Measurements from ENCODE around the gene MAGI1.
"Not testable (repeated sequence)": the region's sequence is repeated elsewhere in the genome, so short reads cannot be mapped to it uniquely, and the experiment has no call there.

Gene MAGI1

DNA sequence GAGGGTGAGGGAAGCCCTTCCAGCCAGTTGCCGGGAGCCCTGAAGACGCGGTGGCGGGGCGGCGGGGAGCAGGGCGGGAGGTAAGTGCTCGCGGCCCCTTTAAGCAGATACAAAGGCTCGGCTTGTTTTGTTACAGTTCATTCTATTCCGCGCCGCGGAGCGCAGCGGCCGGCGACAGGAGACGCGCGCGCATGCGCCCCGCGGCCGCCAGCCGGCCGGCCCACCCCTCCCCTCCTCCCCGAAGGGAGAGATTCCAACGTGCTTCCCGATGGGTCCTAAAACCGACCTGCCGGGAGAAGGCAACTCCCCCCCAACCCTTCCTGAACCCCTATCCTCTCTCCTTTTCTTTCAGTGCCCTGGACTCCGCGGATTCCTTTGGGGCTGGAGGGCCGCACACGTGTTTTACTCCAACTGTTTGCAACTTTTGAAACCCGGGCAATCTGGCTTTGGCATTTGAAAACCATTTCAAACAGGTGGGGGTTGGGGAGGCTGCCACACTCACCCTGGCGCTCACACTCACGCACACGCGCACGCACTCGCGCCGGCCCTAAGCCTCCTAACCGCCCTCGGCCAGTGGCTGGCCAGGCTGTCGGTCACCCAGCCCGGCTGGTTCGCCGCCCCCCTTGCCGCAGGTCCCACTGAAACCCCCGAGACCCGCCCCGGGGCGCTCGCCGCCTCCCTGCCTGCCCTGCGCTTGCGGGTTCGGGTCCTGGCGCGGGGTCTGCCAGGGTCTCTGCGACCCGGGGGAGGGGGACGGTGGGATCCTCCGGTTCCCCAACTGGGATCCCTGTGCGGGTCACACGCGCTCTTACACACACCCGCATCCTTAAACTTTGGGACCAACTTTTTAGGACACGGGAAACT lies at the start of gene MAGI1:
MAGI1 (minus strand) TSS at position 193 of the 864 bp plus-strand sequence. CDS start 610 bp downstream, outside the sequence.
- no peak for DNase-seq

DNA sequence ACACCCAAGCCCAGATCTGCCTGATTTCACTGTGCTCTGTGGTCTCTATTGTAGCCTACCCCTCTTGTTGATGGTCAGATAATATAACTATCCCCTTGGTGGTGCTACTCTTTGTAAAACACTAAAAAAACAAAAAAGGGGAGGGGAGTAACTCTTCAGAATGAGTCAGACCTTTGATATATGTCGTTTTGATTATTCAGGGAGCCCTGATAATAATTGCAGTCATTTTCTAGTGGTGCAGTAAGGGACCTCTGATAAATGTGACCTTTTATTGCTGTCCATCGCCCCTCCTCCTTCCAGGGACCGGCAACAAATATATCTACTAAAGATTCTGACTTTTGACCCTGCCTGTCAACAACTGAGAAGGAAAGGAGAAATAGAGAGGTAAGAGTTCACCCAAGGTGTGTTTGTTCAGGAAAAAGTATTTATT lies 45.1 kb upstream of the MAGI1 start:
- no peak for DNase-seq

DNA sequence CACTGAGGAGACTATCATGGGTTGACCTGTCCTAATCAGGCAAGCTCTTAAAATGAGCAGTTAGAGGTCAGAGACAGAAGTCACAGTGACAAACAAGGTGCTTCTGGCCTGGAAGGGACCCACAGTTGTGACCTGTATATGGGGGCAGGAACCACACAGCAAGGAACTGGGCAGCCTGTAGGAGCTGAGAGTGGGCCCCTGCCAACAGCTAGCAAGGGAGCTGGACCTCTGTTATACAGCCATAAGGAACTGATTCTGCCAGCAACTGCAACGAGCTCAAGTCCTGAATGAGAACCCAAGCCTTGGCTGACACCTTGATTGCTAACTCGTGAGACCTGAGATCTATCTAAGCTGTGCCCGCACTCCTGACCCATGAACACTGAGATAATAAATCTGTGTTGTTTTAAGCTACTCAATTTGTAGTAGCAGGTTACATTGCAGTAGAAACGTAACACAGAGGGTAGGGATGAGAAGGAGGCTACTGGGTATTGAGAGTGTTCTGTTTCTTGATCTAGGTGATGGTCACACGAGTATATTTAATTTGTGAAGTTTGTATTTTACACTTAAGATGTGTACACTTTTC lies 44.5 kb upstream of the MAGI1 start:
- no peak for DNase-seq

DNA sequence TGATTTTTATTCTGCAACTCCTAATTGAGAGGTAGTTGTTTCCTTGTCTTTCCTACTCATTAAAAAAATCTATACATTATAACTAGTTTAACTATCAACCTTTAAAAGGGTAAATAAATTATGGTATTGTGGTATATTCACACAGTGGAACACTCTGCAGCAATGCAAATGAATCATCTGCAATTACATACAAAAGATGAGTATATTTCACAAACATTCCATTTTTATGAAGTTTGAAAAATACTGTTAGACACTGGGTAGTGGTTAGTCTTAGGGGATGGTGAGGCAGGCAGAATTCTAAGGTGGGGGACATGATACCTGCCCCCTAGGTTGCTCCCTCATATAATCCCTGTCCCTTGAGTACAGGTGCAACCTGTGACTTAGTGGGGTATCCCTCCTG lies 44.0 kb upstream of the MAGI1 start:
- DNase-seq = no peak

DNA sequence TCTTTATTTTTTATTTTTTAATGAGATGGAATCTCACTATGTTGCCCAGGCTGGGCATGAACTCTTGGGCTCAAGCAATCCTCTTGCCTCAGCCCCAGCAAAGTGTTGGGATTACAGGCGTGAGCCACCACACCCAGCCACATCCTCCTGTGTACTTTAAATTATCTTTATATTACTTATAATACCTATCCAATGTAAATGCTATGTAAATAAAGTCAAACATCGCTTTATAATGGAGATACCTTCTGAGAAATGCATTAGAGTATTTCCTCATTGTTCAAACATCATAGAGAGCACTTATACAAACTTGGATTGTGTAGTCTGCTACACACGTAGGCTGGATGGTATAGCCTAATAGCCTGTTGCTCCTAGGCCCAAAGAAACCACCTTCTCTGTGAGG lies 41.4 kb upstream of the MAGI1 start:
- DNase-seq = no peak

DNA sequence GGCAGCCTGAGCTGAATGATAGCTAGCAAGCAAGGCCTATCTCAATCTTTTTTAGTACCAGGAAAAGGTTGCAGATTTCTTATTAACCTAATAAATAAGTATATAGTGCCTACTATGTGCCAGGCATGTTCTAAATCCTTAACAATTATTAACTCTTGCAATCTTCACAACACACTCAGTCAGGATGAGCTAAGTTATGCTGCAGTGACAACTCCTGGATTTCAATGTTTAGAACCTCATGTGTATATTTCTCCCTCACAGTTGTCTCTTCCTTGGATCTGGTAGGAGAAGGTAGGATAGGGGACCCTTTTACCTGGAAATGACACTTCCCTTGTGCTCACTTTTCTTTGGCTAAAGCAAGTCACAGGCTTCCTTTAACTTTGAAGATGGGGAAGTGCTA lies 39.3 kb upstream of the MAGI1 start:
- DNase-seq = no peak

DNA sequence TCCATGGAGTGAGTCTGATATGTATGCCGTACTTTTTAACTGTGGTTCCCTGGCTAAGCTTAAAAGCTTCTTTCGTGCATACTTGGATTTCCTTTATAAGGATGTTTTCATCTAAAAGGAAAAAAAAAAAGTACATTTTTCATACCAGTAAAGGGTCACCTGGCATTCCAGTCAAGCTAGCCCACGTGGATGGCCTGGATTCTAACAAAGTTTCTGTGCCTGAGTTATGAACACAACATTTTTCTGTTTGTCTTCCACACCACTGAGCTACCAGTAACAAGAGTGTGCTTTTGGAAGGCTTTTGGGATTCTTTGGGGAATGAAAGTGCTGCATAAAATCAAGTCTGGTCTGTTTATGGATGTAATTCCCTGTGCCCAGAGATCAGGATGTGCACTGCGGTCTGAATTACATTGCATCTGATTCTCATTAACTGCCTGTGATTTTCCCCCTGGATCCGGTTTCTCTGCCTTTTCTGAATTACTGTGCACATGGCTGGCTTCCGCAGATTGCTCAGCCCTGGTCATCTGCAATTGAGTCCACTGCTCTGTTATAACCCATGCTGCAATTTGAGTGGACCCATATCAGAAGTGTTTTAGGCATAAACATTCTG lies 38.2 kb upstream of the MAGI1 start:
- no peak for DNase-seq

DNA sequence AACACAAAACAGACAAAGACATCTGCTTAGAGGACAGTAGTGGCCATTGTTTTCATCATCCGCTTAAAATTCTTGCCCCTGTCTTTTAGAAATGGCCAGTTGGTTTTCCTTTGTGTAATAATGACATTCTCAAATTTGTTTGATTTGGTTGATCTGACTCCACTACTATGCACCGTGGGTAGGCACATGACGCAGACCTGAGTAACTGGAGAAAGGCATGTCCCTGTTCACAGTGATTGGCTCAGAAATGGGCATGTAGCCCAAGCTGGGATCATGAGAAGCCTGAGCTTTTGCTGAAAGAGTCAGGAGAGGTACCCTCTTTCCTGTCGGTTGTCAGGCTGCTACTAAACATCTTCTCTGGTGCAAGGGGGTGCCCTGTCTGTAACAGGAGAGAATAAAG lies 36.6 kb upstream of the MAGI1 start:
- no peak for DNase-seq

DNA sequence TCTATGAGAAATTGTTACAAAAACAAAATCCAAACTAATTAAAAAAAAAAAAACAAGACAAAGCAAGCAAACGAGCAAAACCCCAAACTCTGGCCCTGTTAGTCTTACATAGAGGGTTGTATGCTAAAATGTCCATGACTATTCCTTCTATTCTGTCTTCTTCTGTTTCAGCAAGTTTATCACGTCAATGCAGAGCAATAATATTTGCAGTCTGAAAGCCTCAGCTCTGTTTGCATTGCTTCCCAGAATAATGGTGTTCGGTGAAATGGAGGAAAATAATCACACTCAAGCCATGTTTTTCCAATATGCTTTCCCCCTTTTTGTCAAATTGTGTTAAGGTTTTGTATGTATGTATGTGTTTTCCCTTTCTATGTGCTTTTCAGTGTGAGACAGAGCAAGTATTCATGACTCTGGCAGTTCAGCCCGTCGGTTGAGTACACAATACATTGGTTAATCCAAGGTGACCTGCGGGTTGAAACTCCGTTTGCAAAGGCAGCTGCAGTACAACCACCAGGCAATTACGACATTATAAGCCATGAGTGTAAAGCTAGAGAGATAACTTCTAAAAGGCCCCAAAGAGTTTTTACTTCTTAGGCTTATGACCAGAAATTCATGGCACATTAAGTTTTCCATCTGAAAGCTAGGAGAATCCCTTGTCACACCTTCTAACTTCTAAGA lies 34.9 kb upstream of the MAGI1 start:
- no peak for DNase-seq

DNA sequence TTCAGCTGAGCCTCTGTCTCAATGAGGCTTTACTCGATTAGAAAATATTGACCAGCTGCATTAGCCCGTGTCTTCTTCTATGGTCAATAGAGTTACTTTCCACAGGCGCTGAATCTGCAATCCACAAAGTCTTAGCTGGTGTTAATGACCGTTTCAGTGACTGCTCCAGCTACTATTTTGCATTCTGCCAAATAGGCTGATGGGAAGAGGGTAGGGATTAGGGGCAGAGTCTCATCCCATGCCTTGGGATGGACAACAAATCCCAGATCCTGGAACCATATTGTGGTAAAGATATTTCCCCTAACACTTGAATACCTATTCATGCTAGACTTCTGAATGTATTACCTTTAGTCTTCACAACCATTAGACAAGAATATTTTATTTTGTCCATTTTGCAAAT lies 29.5 kb upstream of the MAGI1 start:
- no peak for DNase-seq

DNA sequence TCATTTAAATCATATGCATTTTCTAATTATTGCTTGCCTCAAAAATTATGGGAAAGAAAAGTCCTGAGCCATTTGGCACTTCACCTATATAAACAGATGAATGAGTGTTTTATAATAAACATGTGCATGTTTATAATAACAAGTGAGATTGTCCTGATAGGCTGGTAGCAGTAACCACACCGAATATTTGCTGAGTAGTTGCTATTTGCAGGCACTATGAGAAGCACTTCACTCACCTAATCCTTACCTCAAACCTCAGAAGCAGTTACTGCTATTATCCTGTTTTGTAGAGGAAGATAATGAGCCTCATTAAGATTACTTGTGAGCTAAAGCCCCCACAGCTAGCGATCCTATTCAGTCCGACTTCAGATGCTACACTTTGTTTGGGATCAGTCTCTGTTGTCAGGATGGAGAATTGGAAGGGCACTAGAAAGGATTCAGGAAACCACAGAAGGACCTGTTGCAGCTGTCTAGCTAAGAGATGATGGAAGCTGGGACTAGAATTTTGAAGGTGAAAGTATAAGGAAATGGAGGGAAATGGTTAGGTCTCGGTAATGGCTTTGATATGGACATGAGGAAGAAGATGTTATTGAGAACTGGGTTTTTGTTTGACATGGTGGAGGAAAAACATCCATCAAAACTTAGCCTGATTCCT lies 28.4 kb upstream of the MAGI1 start:
- no peak for DNase-seq

DNA sequence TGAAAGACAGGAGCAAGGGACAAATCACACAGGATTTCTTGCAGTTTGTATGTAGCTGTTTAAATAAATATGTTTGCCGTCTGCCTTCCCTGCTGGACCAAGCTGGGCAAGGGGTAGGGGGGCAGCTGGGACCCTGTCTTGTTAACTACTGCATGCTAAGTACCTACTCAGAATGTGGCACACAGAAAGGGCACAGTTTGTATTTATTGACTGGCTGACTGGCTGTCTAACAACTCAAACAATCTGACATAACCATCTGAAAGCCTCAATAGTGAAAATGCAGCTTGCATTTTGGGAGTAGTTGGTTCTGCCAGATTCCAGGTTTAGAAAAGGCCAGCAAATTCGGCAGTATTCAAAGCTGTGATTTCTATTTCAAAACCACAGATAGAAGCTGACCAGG lies 16.6 kb upstream of the MAGI1 start:
- DNase-seq = no peak

DNA sequence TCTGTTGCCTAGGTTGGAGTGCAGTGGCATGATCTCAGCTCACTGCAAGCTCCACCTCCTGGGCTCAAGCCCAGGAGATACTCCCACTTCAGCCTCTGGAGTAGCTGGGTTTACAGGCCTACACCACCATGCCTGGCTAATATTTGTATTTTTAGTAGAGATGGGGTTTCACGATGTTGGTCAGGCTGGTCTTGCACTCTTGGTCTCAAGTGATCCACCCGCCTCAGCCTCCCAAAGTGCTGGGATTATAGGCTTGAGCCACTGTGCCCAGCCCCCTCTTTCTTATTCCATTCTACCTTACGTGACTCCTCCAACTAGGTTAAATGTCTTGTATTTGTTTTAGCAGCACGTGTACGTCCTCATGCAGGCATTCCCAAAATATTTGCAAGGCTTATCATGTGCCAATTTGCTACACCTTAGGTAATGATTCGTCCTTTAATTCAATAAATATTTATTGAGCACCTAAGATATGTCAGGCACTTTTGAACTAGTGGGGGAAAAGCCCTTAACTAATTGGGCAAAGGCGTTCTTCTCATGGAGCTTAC lies 14.9 kb upstream of the MAGI1 start:
- no peak for DNase-seq

DNA sequence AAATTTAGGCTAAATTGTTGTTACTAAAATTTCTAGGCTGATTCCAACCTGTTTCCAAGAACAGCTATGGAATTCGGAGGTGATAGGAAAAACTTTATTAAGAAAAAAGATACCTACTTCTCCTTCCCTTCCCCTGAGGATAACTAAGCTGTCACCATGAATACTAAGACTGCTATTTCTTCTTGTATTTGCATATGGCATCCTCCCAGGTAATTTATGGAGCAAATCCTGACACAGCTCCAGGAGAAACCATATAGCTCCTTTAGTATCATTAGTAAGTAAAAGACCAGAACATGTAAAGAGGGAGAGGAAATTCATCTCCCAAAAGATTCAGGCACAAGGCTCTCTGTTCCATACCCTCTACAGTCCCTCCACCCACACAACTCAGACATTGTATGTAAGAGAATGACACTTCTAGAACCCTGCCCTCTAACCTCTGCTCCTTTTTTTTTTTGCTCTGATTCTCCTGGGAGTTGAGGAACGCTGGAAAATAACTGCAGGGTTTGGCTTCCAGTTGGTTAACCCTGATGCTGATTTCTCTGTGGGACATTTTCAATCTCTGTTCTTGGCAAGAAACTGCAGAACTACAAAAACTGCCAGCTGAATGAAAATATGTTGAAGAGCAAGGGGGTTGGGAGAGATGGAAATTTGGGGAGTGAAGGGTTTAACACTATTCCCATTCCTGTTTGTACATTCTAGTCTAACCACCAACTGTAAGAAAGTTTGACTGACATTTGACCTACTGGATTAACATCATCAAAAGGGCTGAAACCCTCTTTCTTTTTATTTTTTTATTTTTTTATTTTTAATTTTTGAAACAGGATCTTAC lies 14.2 kb upstream of the MAGI1 start:
- no peak for DNase-seq

DNA sequence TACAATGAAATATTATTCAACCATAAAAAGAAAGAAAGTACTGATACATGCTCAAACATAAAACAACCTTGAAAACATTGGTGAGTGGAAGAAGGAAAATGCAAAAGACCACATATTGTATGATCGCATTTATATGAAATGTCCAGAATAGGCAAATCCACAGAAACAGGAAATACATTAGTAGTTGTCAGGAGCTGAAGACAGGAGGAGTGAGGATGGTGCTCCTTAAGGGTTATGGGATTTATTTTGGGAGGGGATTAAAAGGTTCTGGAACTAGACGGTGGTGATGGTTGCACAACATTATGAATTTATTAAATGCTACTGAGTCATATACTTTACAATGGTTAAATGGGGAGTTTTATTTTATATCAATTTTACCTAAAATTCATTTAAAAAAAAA lies 12.1 kb upstream of the MAGI1 start:
- DNase-seq = no peak

DNA sequence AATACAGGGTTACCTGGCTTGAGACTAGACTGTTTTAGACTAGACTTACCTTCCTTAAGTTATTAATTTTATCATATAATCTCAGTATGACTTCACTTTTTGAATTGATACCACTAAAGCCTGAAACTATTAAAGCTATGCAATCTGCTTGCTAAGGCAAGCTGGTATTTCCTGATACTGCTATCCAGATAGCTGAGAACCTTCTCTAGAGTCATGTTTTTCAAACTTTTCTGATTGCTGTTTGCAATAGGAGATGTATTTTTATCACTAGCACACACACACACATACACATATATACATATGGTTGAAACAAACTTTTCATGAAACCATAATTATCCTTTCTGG lies 9.3 kb upstream of the MAGI1 start:
- DNase-seq = no peak

DNA sequence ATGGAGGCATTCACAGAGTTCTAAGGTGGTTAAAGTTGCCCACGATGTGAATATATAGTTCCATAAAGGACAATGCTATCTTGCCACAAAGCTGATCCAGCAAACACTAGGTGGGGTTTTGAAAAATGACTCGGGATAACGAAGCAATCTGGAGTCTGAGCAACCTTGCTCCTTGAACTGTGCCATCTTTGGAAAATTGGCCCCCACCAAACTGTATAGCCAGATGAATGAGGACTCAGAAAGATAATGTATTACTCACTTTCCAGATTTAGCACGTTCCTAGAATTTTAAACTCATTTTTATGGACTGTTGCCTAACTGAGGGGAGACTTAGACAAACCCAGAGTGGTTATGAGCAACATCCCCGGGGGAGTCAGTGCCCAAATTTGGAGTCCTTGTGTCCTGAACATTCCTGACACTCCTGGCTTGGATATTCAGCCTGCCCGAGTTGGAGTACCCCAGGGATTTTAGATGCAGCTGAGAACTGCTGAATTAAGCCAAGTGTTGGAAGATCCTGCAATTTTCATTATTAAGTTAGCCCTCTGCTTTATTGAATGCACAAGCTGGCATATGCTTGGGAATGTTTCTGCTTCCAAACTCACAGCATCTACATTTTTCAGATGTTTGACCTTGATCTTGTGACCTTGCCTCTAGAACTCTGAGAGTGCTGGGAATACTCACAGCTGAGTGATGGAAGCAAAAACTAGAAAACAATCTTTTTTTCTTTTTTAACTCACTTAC lies 8.8 kb upstream of the MAGI1 start:
- no peak for DNase-seq

DNA sequence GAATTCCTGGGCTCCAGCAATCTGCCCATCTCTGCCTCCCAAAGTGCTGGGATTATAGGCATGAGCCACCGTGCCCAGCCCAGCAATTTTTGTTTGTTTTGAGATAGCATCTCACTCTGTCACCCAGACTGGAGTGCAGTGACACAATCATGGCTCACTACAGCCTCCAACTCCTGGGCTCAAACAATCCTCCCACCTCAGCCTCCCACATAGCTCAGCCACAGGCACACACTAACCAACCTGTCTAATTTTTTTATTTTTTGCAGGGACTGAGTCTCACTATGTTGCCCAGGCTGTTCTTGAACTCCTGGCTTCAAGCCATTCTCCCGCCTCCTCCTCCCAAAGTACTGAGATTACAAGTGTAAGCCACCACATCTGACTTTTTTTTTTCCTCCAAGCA lies 7.6 kb upstream of the MAGI1 start:
- not testable (repeated sequence) for DNase-seq

DNA sequence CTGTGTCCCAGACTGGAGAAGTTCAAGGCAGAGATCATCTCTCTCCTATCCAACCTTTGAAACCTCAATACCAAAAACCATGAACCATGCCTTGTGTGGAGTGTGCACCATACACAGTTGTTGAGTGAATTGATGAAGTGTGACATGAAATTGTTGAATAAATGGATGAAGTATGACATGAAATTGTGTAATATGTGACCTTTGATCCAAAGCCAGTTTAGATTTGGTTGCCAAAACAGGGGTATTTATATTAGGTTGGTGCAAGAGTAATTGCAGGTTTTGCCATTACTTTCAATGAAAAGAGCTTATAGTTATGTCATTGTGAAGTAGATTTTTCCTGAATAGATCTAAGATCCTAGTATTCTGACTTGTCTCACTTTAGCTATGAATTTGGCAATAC lies 3.1 kb upstream of the MAGI1 start:
- DNase-seq = no peak

DNA sequence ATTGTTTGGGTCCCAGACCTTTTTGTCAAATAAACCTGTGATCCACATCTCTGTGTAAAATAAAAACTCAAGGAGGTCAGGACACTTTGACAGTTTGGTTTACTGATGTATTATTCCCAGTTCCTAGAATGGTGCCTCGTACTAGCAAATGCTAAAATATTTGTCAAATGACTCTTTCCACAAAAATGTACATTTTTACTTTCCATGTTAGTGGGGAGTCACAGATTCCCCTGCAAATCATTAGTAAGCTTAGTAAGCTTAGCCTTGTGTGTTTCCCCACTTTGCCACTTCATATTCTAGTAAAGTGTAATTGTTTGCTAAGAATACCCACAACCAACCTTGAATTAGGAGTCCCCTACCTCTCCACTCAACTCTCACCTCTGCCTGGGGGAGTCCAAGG lies 2.4 kb upstream of the MAGI1 start:
- DNase-seq = no peak

DNA sequence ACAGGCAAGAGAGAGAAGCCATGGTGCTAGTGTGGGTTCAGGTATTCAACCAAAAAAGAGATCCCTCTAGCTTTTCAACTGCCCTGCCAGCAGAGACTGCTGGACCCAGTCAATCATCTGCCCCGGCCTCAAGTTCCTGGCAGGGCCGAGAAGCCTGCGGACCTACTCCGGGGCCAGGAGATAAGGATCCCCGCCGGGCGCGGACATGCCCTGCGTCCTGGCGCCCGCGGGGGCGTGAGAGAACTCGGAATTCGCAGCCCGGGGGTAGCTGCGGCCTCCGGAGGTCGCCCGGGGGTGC lies 821 bp upstream of the MAGI1 start:
- DNase-seq = no peak

DNA sequence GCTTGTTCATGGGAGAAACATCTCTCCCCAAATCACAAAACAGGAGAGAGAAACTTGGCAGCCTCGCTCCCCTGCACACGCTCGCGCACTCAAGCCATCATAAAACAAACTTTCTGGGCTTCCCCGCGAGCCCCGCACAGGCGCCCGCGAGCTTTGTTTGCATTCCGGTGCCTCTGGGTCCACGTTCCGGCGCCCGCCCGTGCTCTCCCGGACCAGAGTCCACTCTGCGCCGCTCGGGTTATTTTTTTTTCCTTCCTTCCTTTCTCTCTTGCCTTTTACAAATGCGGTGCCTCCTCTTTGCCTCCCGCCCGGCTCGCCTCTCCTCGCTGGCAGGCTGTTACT lies 363 bp downstream of the MAGI1 start:
- no peak for DNase-seq

Measured in AML-193 (cell line).